ENCODE measurements around the gene GALNT10. TPM values are rescaled to one million over a fixed set of nuclear protein-coding genes. Genes with fewer than 3 reads are reported as not detected.

GALNT10 gene
- total RNA-seq, 4 donors from 2014 or later = 5.7 to 25.2 (median 9.7) TPM

- WGBS, 2 donors = 95 to 97% methylated on average over 2 of the region's 2 CpGs
- no peak for DNase-seq (ENCODE audit: low spot score in 2 of 2)
- H3K4me3 ChIP-seq (ENCODE audit: low read depth, poor library complexity, severe bottlenecking) = no peak overlapping the region
- TF ChIP-seq POLR2A (IDR thresholded peaks at IDR 0.05) = no peak
- no peak for TF ChIP-seq CTCF (IDR thresholded peaks at IDR 0.05)
- intact Hi-C loops (cut with DNase I; ENCODE audit: low total_unique reads) = no loop called here
Measured at GRCh38 chr5:154253807-154254206, 63.3 kb downstream of the GALNT10 start.

- WGBS, 2 donors = 88 to 93% methylated on average over 2 of the region's 2 CpGs
- intact Hi-C loops (cut with DNase I; ENCODE audit: low total_unique reads) = no loop called here
- TF ChIP-seq CTCF (IDR thresholded peaks at IDR 0.05) (no peak), POLR2A (IDR thresholded peaks at IDR 0.05) (no peak)
- DNase-seq (ENCODE audit: low spot score in 2 of 2) = no peak
- H3K4me3 ChIP-seq (ENCODE audit: low read depth, poor library complexity, severe bottlenecking) = no peak overlapping the region
Measured at GRCh38 chr5:154254896-154255295, 64.4 kb downstream of the GALNT10 start.

GRCh38 chr5:154257046-154257445, 66.5 kb downstream of the GALNT10 start:
- DNase-seq (ENCODE audit: low spot score in 2 of 2) = no peak
- H3K4me3 ChIP-seq (ENCODE audit: low read depth, poor library complexity, severe bottlenecking) = no peak overlapping the region
- intact Hi-C loops (cut with DNase I; ENCODE audit: low total_unique reads) = no loop called here
- no peak for TF ChIP-seq POLR2A (IDR thresholded peaks at IDR 0.05)
- no peak for TF ChIP-seq CTCF (IDR thresholded peaks at IDR 0.05)
- 77 to 88% methylated on average over 2 of the region's 2 CpGs for WGBS, 2 donors

- 73 to 86% methylated on average over 2 of the region's 2 CpGs for WGBS, 2 donors
- H3K4me3 ChIP-seq (ENCODE audit: low read depth, poor library complexity, severe bottlenecking) = no peak overlapping the region
- DNase-seq (ENCODE audit: low spot score in 2 of 2) = no peak
- intact Hi-C loops (cut with DNase I; ENCODE audit: low total_unique reads) = no loop called here
- TF ChIP-seq CTCF (IDR thresholded peaks at IDR 0.05) (no peak), POLR2A (IDR thresholded peaks at IDR 0.05) (no peak)
Measured at GRCh38 chr5:154258531-154259217, 68.1 kb downstream of the GALNT10 start.

- no peak overlapping the region for H3K4me3 ChIP-seq (ENCODE audit: low read depth, poor library complexity, severe bottlenecking)
- intact Hi-C loops (cut with DNase I; ENCODE audit: low total_unique reads) = no loop called here
- TF ChIP-seq CTCF (IDR thresholded peaks at IDR 0.05) (no peak), POLR2A (IDR thresholded peaks at IDR 0.05) (no peak)
- no peak for DNase-seq (ENCODE audit: low spot score in 2 of 2)
- 63% methylated on average over 6 of the region's 6 CpGs for WGBS, 2 donors
Measured at GRCh38 chr5:154260224-154260927, 69.8 kb downstream of the GALNT10 start.

Measured in lower leg skin (tissue), 4 donors.